IMR-90 (cell line): ENCODE results near the gene HS2ST1. TPM values are rescaled to one million over a fixed set of nuclear protein-coding genes. Genes with fewer than 3 reads are reported as not detected.

ENCODE experiments used
- ATAC-seq: fragments of 200-7000 bp; cut with Tn5 transposase; 2 replicates; pipeline ENCODE4 v1.9.1; 2020; ENCODE audit warnings: low read depth, mild to moderate bottlenecking, moderate library complexity
- BruUV-seq: library from RNA; stranded (reverse); fragments of 400-500 nt; replicated peaks from 2 replicates; lab custom pipeline; 2021; lab: Mats Ljungman, UMichigan
- CTCF ChIA-PET: fragments of 300-600 bp; formaldehyde crosslinking; extraction: SDS; loops from one replicate; lab custom pipeline; 2021; ENCODE audit warnings: antibody characterized with exemption; lab: Yijun Ruan, JAX
- POLR2A ChIA-PET: fragments of 300-600 bp; sonication (Branson Sonifier 250); formaldehyde crosslinking; loops from one replicate; lab custom pipeline; 2022; ENCODE audit warnings: antibody characterized with exemption; ENCODE audit not compliant: unreplicated experiment; lab: Charles Lee
- DNase-seq: peaks from one replicate; pipeline ENCODE4 v3.0.0; 2013
- H2AFZ ChIP-seq: replicated peaks from 2 replicates; pipeline ENCODE3; 2013; ENCODE audit warnings: low read length, mild to moderate bottlenecking; ENCODE audit not compliant: poor library complexity
- H2AK5ac ChIP-seq: 2 replicates; pipeline ENCODE4 v1.6.1; 2013; ENCODE audit warnings: low read depth, low read length, inconsistent platforms
- H2AK9ac ChIP-seq: replicated peaks from 2 replicates; pipeline ENCODE3; 2013; ENCODE audit warnings: mild to moderate bottlenecking, low read depth, low read length, moderate library complexity; ENCODE audit not compliant: poor library complexity
- H2BK120ac ChIP-seq: 2 replicates; pipeline ENCODE4 v1.6.1; 2013; ENCODE audit warnings: low read depth, low read length, inconsistent platforms
- H2BK15ac ChIP-seq: 3 replicates; pipeline ENCODE4 v1.6.1; 2013; ENCODE audit warnings: low read depth, low read length, inconsistent platforms
- H2BK20ac ChIP-seq: 2 replicates; pipeline ENCODE4 v1.6.1; 2013; ENCODE audit warnings: low read depth, mild to moderate bottlenecking, inconsistent platforms, low read length, moderate library complexity
- H2BK5ac ChIP-seq: 2 replicates; pipeline ENCODE4 v1.6.1; 2013; ENCODE audit warnings: mild to moderate bottlenecking, low read depth, low read length, inconsistent platforms; ENCODE audit not compliant: poor library complexity, severe bottlenecking
- H3K14ac ChIP-seq: replicated peaks from 2 replicates; pipeline ENCODE4 v1.6.1; 2013; ENCODE audit warnings: low read depth, low read length, inconsistent platforms
- H3K18ac ChIP-seq: 2 replicates; pipeline ENCODE4 v1.6.1; 2013; ENCODE audit warnings: low read depth, low read length, control low read depth
- H3K23ac ChIP-seq: 2 replicates; pipeline ENCODE4 v1.6.1; 2013; ENCODE audit warnings: low read depth, low read length, inconsistent platforms
- H3K27ac ChIP-seq: 2 replicates; pipeline ENCODE4 v1.5.1; 2013; ENCODE audit warnings: mild to moderate bottlenecking, control low read depth, low read length; ENCODE audit not compliant: insufficient read depth
- H3K27me3 ChIP-seq: 2 replicates; pipeline ENCODE4 v1.6.1; 2013; ENCODE audit warnings: low read length; ENCODE audit not compliant: control insufficient read depth, insufficient read depth
- H3K36me3 ChIP-seq: 2 replicates; pipeline ENCODE4 v1.6.1; 2013; ENCODE audit warnings: low read length, mixed read lengths; ENCODE audit not compliant: control insufficient read depth, insufficient read depth
- H3K4ac ChIP-seq: 2 replicates; pipeline ENCODE4 v1.6.1; 2013; ENCODE audit warnings: low read depth, low read length, inconsistent platforms
- H3K4me1 ChIP-seq: 2 replicates; pipeline ENCODE4 v1.6.1; 2013; ENCODE audit warnings: low read length, mixed read lengths; ENCODE audit not compliant: control insufficient read depth, insufficient read depth
- H3K4me2 ChIP-seq: 2 replicates; pipeline ENCODE4 v1.6.1; 2013; ENCODE audit warnings: low read depth, mild to moderate bottlenecking, control low read depth, low read length, moderate library complexity
- H3K4me3 ChIP-seq: 2 replicates; pipeline ENCODE4 v1.5.1; 2013; ENCODE audit warnings: low read depth, mild to moderate bottlenecking, control low read depth, low read length, moderate library complexity; ENCODE audit not compliant: insufficient read depth
- H3K56ac ChIP-seq: 2 replicates; pipeline ENCODE4 v1.6.1; 2013; ENCODE audit warnings: low read length, inconsistent platforms; ENCODE audit not compliant: insufficient read depth; ENCODE audit errors: extremely low read depth
- H3K79me1 ChIP-seq, 2 experiments: 2 replicates each; pipeline ENCODE4 v1.6.1; 2013; ENCODE audit warnings: low read length in 2 of 2, inconsistent platforms in 1 of 2, low read depth in 1 of 2
- H3K9ac ChIP-seq: 2 replicates; pipeline ENCODE4 v1.6.1; 2013; ENCODE audit warnings: low read depth, low read length, control low read depth
- H3K9me1 ChIP-seq: 2 replicates; pipeline ENCODE4 v1.6.1; 2013; ENCODE audit warnings: low read length, inconsistent platforms; ENCODE audit not compliant: insufficient read depth
- H3K9me3 ChIP-seq: 2 replicates; pipeline ENCODE4 v1.6.1; 2013; ENCODE audit warnings: low read length; ENCODE audit not compliant: control insufficient read depth, insufficient read depth
- H4K20me1 ChIP-seq: 2 replicates; pipeline ENCODE4 v1.6.1; 2013; ENCODE audit warnings: low read length, inconsistent platforms; ENCODE audit not compliant: insufficient read depth
- H4K5ac ChIP-seq: 2 replicates; pipeline ENCODE4 v1.6.1; 2013; ENCODE audit warnings: mild to moderate bottlenecking, low read depth, low read length, control low read depth
- H4K8ac ChIP-seq, 2 experiments: 2 replicates each; pipeline ENCODE4 v1.6.1; 2013; ENCODE audit warnings: low read depth in 2 of 2, low read length in 2 of 2, control low read depth in 1 of 2, inconsistent platforms in 1 of 2
- H4K91ac ChIP-seq: 2 replicates; pipeline ENCODE4 v1.6.1; 2013; ENCODE audit warnings: low read depth, low read length, inconsistent platforms; ENCODE audit not compliant: insufficient read depth
- BHLHE40 ChIP-seq: fragments of 150-350 bp; IDR thresholded peaks from 2 replicates; pipeline ENCODE4 v1.6.1; 2016; ENCODE audit warnings: mild to moderate bottlenecking, low read depth, low read length
- CHD1 ChIP-seq: IDR thresholded peaks from 2 replicates; pipeline ENCODE4 v1.6.1; 2012; ENCODE audit warnings: low read depth, low read length, improper control_type of control experiment
- MAFK ChIP-seq: IDR thresholded peaks from 2 replicates; pipeline ENCODE4 v1.6.1; 2012; ENCODE audit warnings: low read depth, low read length, improper control_type of control experiment
- MAZ ChIP-seq: IDR thresholded peaks from 2 replicates; pipeline ENCODE4 v1.6.1; 2012; ENCODE audit warnings: low read depth, mild to moderate bottlenecking, low read length, improper control_type of control experiment, moderate library complexity, borderline replicate concordance
- MXI1 ChIP-seq: IDR thresholded peaks from 2 replicates; pipeline ENCODE4 v1.6.1; 2012; ENCODE audit warnings: low read depth, mild to moderate bottlenecking, low read length, moderate library complexity, borderline replicate concordance
- POLR2A ChIP-seq: IDR thresholded peaks from 2 replicates; pipeline ENCODE4 v1.6.1; 2012; ENCODE audit warnings: mild to moderate bottlenecking, low read depth, low read length
- RAD21 ChIP-seq: IDR thresholded peaks from 2 replicates; pipeline ENCODE4 v1.6.1; 2012; ENCODE audit warnings: low read length, improper control_type of control experiment
- RCOR1 ChIP-seq: IDR thresholded peaks from 2 replicates; pipeline ENCODE4 v1.6.1; 2012; ENCODE audit warnings: mild to moderate bottlenecking, low read length, improper control_type of control experiment; ENCODE audit not compliant: insufficient replicate concordance
- SMC3 ChIP-seq: fragments of 150-350 bp; IDR thresholded peaks from 2 replicates; pipeline ENCODE4 v1.6.1; 2016; ENCODE audit warnings: low read depth, mild to moderate bottlenecking, antibody characterized with exemption, low read length, moderate library complexity
- WGBS, 2 experiments: methylation state at CpG; one replicate each; pipeline versions ENCODE4 v1.1.5 to v1.1.7; 2013; ENCODE audit warnings: missing lambda C conversion rate in 2 of 2; ENCODE audit not compliant: insufficient read length in 1 of 2; ENCODE audit errors: extremely low coverage in 2 of 2; 5-methylcytosine and 5-hydroxymethylcytosine counted together
- dilution Hi-C: fragments of 300-500 bp; cut with HindIII; formaldehyde crosslinking; loops from one replicate; pipeline ENCODE4 v1.14.3; 2018; ENCODE audit warnings: low sequenced_read_pairs; ENCODE audit not compliant: unreplicated experiment
- in situ Hi-C: fragments of 300-500 bp; cut with MboI; formaldehyde crosslinking; loops from 3 replicates; pipeline ENCODE4 v1.14.3; 2019; ENCODE audit warnings: low sequenced_read_pairs, inconsistent platforms, mixed read lengths
- intact Hi-C: fragments of 100-400 bp; cut with micrococcal nuclease; formaldehyde crosslinking; loops from 2 replicates; pipeline ENCODE4 v1.10.0; 2022
- polyA plus RNA-seq, 3 experiments: library from polyadenylated mRNA; depleted of rRNA; stranded (reverse); fragments of >200 nt; gene quantifications; 2 replicates each; pipeline ENCODE4 v1.2.3, GENCODE V29; 2012; ENCODE audit warnings: low replicate concordance in 1 of 3
- total RNA-seq: library from RNA; depleted of rRNA; stranded (reverse); fragments of >200 nt; gene quantifications from 2 replicates; pipeline ENCODE4 v1.2.3, GENCODE V29; 2012
- TF ChIP-seq, protein P1 (sequence below): fragments of 150-350 bp; IDR thresholded peaks from 2 replicates; pipeline ENCODE4 v1.6.1; 2016; ENCODE audit warnings: low read depth, mild to moderate bottlenecking, low read length, moderate library complexity, borderline replicate concordance
- TF ChIP-seq, protein P2 (sequence below): fragments of 150-350 bp; IDR thresholded peaks from 2 replicates; pipeline ENCODE4 v1.6.1; 2017; ENCODE audit warnings: mild to moderate bottlenecking, antibody characterized with exemption, low read length, low read depth

Gene HS2ST1
- total and polyA plus RNA-seq, 2 of the 4 experiments (the other 2 are of a cell fraction): 7.8 to 13.1 TPM

DNA sequence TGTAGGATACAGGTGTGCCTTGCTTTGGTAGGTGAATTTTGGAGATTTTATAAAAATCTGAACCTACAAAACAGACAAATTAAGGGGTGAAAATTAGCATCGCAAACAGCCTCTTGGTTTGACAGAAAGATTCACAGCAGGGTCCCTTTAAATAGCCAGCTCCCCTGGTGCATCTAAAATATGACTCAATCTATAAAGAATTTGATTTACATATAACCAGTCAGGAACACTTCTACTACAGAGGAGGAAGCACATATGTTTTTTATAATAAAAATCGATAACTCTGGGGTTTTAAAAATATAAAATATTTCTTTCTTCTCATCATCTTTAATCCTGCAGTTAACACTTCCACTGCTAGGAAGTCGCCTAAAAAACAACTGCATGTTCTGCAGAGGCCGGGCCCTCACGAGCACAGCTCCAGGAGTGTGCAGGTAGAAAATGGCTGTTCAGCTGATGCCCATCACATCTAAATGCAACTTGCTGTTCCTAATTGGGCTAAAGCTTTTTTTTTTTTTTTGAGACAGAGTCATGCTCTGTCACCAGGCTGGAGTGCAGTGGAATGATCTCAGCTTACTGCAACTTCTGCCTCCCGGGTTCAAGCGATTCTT lies 203.4 kb downstream of the HS2ST1 start:
- DNase-seq (peak; percentile 55), ATAC-seq (peak; percentile 49; the same call in 1 of the 2 replicates)
- Histone ChIP-seq H2BK5ac (no peak overlapping the region), H4K91ac (no peak overlapping the region), H3K23ac (no peak overlapping the region), H3K27me3 (no peaks in the 10 kb centered on the region), H3K4me1 (peaks cover 12% of the 10 kb centered on the region), H3K18ac (0 out of 2 replicates have a peak overlapping the region, but pooled peaks have one; percentile 28), H2BK120ac (no peak overlapping the region), H3K14ac (no peak overlapping the region), H3K9me3 (no peaks in the 10 kb centered on the region), H4K5ac (no peak overlapping the region), H3K79me1 (no peaks in the 10 kb centered on the region), H3K4ac (peak overlapping the region; percentile 14; the same call in 1 of the 2 replicates), H3K4me3 (no peak overlapping the region), H3K27ac (no peak overlapping the region), H3K56ac (no peak overlapping the region), H3K4me2 (no peak overlapping the region), H2AK5ac (no peak overlapping the region), H2BK20ac (no peak overlapping the region), H4K20me1 (no peaks in the 10 kb centered on the region), H4K8ac (peak overlapping the region in 1 of 2 experiments; percentile 10; a peak in 1 of 4 replicates), H2BK15ac (no peak overlapping the region), H3K36me3 (no peaks in the 10 kb centered on the region), H3K9me1 (peaks cover 12% of the 10 kb centered on the region), H2AK9ac (no peak overlapping the region), H2AFZ (no peak overlapping the region), H3K9ac (no peak overlapping the region)
- no CpG with 5 or more reads among the region's 7 CpGs for WGBS, 2 experiments
- no peak for TF ChIP-seq RAD21
- no peak for TF ChIP-seq BHLHE40
- no peak for TF ChIP-seq MAFK
- TF ChIP-seq MAZ: no peak
- TF ChIP-seq POLR2A: no peak
- no peak for TF ChIP-seq SMC3
- TF ChIP-seq, protein P1, sequence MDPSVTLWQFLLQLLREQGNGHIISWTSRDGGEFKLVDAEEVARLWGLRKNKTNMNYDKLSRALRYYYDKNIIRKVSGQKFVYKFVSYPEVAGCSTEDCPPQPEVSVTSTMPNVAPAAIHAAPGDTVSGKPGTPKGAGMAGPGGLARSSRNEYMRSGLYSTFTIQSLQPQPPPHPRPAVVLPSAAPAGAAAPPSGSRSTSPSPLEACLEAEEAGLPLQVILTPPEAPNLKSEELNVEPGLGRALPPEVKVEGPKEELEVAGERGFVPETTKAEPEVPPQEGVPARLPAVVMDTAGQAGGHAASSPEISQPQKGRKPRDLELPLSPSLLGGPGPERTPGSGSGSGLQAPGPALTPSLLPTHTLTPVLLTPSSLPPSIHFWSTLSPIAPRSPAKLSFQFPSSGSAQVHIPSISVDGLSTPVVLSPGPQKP: no peak
- TF ChIP-seq MXI1: no peak
- TF ChIP-seq CHD1: no peak
- TF ChIP-seq, protein P2, sequence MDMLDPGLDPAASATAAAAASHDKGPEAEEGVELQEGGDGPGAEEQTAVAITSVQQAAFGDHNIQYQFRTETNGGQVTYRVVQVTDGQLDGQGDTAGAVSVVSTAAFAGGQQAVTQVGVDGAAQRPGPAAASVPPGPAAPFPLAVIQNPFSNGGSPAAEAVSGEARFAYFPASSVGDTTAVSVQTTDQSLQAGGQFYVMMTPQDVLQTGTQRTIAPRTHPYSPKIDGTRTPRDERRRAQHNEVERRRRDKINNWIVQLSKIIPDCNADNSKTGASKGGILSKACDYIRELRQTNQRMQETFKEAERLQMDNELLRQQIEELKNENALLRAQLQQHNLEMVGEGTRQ: no peak
- TF ChIP-seq RCOR1: no peak
- dilution Hi-C loops (no loop called here), intact Hi-C loops (no loop called here), in situ Hi-C loops (no loop called here)
- ChIA-PET CTCF (no interaction called here), POLR2A (no interaction called here)
- no TSS peak for BruUV-seq
